GM18502 (cell line): ENCODE results near the gene KRT4.

Experiments
- ATAC-seq: cut with Tn5 transposase; IDR thresholded peaks from one replicate; pipeline ENCODE4 v1.9.1; 2021; ENCODE audit warnings: mild to moderate bottlenecking; ENCODE audit not compliant: unreplicated experiment, poor library complexity

The KRT4 gene

DNA sequence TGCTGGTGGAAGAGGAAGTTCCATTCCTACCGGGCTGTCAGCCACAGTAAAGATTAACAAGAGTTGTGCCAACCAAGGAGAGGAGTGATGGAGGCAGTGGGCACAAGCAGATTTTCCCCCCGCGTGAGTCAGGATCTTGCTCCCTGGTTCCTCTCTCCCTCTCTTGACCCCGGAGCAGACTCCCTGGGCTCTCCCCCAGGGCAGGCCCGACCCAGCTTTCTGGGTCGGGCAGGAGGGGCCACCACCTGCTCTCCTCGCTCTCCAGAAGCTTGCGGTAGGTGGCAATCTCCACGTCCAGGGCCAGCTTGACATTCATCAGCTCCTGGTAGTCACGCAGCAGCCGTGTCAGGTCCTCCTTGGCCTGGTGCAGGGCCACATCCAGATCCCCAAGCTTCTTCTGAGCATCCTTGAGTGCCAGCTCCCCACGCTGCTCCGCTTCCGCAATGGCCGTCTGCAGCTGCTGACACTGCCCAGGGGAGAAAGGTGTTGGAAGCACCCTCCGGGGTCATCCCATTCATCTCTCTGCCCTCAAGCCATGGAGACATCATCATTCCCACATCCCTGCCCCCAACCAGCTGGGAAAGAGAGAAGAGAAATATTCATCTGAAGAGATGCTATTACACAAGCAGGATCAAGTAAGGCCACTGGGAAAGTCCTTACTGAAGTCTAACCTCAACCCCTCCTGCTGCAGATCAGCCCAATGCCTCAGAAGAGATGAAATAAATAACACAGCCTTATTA, 9.0 kb upstream of the KRT4 start:
- ATAC-seq = no peak

DNA sequence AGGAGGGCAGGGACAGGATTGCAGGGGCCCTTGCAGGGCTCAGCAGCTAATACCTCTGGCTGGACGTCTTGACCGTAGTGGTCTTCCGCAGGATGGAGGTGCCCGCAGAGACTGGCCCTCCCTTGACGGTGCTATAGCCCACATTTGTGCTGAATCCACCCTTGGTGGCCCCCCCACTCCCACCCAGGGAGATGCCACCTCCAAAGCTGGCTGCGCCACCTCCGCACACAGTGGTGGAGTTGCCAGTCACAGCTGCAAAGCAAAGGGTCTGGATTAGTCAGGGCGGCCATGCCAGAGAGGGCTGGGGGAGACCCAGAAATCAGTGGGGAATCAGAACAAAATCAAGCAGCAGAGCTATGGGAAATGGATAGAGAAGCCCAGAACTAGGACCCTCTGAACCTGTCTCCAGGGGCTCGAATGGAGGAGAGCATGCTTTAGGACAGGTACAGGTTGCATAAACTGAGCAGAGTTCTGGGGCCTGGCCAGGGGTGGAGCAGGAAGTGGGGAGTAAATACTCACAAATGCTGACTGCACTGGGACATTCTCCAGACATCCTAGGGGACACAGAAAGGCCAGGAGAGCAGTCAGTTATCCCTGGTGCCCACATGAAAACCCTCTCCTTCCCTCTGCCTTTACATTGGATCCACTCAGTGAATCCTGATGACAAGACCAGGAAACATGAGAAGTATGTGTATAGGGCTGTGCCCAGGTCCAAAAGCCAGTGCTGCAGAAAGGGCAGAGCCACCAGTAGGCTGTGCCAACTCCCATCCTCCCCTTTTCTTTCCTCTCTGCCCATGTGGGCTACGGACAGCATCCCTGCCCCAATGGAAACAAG, 8.1 kb upstream of the KRT4 start:
- no peak for ATAC-seq

DNA sequence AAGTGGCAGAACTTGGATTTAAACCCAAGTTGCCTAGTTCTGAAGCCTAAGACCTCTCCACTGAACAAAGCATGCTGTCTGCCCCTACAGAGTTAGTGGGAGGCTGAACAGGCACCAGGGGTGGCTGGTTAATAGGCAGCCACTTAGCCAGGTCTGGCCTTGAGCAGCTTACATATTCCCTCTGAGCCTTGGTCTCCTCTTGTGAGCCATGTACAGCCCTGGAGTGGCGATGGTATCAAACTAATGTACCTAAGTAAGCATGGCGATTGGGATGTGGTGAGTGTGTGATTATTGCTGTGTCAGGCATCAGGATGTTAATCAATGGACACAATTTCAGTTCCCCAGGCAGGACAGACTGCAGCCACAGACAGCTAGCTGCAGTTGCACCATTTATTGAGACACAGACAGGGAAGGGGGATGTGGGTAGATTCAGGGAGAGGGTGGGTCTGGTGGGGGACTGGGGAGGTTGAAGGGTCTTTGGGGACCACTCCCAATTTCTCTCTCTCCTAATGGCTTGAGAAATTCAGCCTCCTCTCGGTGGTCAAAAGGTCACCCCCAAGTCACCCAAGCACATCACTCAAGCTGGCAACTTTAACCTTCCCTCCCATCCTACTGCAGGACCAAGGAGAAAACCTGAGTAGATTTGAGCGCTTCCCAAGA, 7.3 kb upstream of the KRT4 start:
- ATAC-seq = no peak

DNA sequence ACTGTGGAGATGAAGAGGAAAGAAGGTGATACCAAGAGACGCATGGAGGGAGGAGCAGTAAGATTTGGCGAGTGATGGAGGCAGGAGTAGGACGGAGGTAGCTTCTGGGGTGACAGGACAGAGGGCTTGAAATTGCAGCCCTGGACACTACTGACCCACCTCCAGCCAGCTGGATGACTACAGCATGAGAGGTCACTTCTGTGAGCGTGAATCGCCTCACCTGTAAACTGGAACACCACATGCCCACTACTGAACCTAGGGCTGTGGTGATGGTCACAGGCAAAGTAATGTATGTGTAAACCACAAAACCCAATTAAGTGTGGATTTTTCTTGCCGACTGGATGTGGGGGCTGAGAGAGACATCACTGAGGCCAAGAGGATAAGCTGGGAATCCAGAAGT, 6.6 kb upstream of the KRT4 start:
- no peak for ATAC-seq

DNA sequence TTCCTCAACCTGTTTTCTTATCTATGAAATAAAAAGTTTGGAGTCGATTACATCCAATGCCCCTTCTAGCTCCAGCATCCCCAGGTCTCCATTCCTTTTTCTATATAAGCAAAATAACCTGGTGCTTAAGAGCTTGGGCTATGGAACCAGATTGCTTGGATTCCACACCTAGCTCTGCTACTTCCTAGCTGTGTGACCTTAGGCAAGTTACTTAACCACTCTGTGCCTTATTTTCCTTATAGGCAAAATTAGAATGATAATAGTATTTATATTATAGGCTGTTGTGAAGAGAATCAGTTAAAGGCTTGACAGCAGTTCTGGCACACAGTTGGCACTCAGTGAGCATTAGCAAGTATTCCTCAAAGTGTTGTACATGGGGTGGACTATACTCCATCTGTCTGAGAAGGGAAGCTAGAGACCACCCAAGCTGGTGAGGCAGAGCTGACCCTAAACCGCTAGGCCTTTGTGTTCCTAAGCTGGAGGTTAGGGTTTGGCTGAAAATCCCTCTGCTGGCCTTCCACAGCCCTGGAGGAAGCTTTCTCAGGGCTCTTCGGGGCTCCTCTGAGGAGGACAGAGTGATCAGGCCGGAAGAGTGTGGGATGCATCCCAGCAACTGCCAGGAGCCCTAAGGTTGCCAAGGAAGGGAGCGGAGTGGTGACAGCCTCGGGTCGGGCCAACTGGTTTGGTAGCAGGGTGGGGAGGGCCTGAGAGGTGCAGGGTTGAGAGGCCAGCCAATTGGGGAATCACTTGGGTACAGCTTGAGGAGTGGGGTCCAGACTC, 6.0 kb upstream of the KRT4 start:
- ATAC-seq = no peak

DNA sequence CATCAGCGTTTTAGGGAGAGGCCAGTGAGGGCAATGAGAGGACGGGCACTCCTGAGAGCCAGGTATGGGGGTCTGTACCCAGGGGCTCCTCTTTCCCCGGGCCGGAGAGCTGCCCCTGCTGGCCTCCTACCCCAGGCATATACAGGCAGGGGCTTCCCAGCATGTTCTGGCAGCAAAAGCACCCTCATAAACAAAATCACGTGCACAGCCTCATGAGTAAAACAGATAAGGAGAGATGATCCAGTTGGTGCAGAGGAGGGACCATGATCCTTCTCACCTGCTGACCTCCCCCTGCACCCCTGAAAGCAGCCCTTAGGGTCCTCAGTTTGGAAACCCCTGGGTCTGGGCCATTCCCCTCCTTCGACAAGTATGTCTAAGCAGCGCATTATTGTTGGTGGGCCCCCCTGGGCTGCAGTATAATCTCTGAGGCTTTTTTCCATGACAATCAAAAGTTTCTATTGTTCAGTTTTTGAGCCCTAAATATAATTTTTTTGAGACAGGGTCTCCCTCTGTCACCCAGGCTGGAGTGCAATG, 5.0 kb upstream of the KRT4 start:
- ATAC-seq = no peak

DNA sequence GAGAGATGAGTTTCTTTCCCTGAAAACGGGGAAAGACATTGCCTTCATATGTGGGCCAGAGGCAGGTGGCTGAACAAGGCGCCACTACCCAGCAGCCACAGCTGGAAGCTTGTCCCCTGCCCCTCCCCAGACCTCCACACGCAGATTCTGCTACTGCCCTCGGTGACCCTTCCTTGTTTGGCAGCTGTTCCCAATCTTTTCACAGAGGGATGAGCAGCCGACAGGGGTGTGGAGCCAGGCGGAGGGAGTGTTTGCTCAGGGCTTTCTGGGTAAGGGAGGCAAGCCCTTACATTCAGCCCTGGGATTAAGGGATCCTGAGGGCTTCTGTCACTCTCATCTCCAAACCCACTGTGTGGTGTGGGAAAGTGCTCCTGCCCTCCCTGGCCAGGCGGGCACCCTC, 4.5 kb upstream of the KRT4 start:
- no peak for ATAC-seq

DNA sequence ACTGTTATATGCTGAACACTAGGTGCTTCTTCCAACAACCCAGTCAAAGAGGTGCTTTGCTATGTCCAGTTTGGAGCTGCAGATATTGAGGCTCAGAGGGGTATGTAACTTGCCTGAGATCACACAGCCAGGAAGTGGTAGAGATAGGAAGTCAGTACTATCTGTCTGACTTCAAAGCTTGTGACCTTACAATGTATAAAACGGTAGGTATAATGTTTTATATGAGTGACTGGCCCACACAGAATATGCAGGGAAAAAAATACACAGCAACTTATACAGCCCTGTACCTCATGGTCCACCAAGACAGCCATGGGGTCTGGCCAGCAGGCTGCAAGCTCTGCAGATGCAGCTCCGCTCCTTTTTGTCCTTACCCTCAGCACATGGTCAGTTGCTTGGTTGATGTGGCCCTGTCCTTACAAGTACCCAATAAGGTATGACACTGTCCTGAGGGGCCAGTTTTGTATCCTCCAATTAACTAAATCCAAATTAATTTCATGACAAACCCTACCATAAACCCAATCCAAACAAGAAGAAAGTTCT, 3.9 kb upstream of the KRT4 start:
- ATAC-seq = no peak

DNA sequence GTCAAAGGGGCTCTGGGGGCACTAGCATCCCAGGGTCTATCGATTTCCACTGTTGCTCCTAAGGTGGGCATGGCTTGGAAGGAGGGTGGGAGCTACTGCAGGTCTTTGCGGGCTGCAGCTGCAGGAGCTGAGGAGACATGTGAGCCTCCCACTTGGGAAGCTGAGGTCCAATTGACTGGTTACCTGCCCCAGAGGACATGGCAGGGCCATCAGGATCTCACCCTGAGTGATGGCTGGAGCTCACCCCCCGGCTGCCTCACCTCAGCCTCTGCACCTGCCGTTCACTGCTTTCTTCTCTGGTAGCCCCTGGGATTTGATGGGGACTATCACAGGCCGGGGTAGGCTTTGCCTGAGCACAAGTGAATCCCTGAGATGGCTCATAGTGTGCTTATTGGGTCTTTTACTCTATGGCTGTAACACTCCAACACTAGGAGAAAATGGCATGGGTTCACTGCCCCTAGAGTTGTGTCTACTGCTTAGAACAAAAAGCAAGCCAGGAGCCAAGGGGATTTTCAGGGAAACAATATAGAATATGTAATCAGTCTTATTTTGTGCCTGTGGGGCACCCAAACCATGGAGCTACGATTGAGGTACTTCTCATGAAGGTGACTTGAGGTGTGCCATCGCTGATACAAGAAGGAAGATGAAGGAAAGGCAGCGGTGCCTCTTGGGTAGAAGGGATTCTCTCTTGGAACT, 3.2 kb upstream of the KRT4 start:
- no peak for ATAC-seq

DNA sequence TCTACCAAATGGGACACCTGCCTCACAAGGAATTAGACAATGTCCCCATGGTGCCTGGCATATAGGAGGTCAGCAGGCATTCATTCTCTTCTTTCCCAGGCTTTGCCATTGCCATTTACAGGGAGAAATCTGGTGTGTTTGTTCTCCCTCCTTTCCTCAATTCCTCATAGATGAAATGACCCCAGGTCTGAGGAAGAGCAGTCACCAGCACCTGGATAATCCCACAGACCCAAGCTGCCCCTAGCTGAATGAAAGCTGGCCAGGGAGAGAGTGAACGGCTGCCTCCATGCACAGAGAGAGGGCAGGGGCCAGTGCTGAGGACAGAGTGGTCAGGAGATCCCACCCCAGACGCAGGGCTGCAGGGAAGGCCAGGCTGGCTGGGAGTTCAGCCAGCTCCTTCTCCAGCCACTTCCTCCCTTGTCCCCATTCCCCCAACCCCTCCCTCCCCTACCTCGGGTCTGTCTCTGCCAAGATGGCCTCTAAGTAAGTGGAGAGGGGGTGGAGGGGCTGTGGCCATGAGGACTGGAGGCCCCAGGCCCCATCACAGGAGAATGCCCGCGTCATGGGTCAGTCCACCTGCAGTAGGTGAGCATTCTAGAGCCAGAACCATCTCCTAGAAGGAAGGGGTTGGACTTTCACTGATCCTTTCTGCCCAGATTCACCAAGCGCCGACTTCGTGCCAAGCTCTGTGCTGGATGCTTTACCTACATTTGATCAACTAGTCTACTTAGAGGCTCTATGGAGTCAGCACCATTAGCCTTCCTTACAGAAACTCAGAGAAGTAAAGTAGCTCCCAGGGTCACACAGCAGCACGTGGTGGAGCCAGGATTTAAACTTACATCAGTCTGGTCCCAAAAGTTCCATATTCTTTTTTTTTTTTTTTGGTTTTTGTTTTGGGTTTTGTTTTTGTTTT, 2.0 kb upstream of the KRT4 start:
- no peak for ATAC-seq

DNA sequence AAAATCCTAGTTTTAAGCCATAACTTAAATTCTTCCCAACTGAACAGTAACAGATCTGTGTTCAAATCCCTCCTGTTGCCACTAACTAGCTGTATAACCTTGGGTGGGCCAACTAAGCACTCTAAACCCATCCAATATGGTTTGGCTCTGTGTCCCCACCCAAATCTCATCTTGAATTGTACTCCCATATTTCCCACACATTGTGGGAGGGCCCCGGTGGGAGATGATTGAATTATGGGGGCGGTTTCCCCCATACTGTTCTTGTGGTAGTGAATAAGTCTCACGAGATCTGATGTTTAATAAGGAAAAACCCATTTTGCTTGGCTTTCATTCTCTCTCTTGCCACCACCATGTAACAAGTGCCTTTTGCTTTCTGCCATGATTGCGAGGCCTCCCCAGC, 1.2 kb upstream of the KRT4 start:
- ATAC-seq = no peak

DNA sequence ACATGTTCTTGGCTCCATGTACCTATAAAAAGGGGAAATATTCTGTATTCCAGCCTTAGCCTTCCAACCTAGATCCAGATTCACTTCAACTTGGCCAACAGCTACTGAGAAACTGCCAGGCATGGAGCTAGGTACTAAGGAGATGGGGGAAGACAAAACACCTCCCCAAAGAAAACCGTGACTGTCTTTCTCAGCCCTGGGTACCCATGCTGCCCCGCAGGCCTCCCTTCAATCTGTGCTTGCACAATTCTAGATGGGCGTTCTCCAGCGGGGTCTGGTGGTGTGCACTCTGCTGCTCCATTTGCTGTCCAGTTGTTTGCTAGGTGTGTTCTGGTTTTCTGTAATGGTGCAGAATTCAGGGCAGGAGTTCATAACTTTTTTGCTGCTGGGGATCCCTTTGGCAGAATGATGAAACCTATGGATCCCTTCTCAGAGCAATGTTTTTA, 817 bp upstream of the KRT4 start:
- ATAC-seq = no peak

DNA sequence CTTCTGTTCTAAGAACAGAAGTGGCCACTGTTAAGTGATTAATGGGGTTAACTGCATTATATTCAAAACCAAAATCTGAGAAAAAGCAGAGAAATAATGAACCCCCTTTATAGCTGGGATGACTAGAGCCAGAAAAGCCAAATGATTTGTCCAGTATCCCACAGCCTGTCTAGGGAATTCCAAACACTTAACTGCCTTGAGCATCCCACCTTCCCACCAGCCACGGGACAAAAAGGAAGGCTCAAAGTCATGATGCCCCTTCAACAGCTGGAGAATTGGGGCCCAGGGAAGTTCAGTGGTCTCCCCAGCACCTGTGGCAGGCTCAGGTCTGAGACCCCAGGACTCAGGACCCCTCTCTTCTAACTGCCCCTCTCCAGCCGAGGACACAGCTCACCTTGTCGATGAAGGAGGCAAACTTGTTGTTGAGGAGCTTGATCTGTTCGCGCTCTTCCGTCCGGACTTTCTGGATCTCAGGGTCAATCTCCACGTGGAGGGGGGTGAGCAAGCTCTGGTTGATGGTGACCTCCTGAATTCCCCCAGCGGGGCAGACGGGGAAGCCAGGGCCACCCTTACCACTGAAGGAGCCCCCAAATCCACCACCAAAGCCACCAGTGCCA, 605 bp downstream of the KRT4 start:
- no peak for ATAC-seq

DNA sequence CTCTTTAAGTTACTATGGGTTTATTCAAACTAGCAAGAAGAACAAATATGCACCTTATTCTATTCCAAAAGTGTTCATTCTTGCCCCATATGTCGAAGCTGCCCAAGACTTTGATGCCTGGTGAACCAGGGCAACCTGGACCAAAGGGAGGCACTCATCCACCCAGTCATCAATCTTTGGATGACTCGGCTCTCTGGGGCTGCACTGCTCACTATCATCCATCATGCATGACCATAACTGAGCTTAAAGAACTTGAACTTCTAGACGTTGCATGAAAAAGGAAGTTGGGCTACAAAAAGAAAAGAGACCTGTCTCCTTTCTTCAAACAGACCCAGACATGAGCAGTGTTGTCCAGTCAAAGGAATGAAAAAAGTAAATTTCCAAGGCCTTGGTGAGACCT, 1.2 kb downstream of the KRT4 start:
- no peak for ATAC-seq

DNA sequence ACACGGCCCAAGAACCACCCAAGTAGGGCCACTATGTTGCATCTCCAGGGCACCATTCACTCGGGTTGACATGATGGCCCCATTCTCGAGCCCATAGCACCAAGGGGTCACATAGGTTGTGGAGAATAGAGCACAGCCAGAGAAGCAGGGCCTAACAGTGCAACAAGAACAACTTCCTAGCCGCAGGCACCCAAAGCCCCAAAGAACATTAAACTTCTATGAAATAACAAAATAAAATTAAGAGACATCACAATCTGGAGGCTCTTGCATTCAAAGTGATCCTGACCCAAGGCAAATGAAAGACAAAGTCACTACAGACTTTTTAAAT, 1.9 kb downstream of the KRT4 start:
- ATAC-seq = no peak

DNA sequence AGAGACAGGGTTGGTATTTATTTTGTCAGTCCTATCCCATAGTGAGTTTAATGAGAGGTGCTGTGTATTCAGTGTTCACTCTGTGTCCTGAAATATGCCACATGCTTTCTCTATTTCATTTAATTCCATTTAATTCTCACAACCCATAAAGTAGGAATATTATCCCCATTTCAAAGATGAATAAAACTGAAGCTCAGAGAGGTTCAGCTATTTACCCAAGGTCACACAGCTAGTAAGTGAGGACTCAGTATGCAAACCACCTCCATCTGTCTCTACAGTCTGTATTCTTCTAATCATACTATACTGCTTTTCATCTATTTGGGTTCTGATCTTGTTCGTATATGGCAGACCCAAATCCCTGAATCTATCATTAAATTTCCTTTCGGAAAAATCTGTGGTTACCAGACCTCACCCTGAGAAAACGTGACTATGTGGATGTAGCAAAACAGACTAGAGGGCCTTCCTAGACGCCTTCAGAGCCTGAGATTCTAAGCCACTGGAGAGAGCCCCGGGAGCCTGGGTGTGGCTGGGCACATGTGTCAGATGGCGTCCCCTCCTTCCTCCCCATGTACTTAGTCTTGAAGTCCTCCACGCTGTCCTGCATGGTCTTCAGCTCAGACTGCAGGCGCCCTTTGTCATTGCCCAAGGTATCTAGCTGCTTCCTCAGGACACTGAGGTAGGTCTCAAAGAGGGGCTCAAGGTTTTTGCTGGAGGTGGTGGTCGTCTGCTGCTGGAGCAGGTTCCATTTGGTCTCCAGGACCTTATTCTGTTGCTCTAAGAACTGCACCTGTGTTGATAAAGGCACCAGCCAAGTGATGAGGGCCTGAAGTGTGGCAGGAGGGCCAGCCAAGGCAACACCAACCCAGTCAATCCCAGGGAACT, 2.5 kb downstream of the KRT4 start:
- ATAC-seq = no peak

DNA sequence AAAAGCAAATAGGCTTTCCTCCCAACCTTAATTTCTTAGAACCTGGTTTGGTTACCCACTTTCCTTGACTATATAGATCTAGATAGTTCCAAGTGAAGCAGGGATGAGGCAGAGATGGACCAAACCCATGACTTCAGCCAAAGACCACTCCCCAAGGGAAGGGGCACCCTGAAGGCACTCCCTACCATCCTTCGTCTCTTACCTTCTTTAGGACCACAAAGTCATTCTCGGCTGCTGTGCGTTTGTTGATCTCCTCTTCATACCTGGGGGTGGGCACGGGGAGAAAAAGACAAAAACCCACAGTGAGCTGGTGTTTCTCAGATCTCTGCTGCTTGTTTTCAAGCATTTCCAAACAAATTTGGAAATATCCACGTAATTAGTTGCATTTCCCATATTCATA, 3.4 kb downstream of the KRT4 start:
- ATAC-seq = no peak
